Ramos (cell line): ENCODE data around the gene UBE3B.

Experiments used
- in situ Hi-C: fragments of 300-500 bp; cut with MboI; formaldehyde crosslinking; loops from one replicate; pipeline ENCODE4 v1.14.3; 2022; ENCODE audit warnings: low sequenced_read_pairs; ENCODE audit not compliant: unreplicated experiment

The UBE3B gene

DNA sequence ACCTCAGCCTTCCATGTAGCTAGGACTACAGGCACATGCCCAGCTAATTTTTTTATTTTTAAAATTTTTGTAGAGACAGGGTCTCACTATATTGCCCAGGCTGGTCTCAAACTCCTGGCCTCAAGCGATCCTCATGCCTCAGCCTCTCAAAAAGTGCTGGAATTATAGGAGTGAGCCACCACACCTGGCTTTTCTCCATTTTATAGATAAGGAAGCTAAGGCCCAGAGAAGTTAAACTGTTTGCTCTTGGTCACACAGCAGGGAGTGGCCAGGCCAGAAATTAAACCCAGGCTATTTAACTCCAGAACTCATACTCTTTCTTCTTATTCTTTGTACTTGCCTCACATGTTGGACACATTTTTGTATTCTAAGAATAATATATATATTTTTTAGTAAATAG is 16.5 kb downstream of the UBE3B start:
- in situ Hi-C loops: no loop called here

DNA sequence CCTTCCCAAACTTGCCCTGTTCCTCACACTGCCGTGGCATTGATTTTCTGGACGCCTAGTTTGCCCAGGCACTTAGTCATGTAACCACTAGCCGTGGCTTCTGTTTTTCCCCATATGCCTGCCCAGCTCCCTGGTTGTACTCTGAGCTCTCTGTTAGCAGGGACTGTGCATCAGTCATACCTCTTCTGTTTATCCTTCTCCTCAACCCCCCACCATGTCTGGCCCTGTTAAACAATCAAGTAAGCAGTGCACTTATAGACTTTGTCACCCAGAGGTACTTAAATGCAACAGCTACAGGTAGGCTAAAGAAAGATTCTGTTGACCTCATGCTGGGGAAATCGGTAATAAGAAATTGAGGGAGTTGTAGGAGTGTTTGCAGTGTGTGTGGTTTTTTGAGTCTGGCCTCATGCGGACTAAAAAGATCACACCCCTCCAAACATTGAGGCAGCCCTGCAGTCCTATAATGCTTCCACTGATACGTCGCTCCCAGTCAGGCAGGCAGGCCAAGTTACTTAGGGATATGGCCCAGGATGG is 17.0 kb downstream of the UBE3B start:
- in situ Hi-C loops: no loop called here

DNA sequence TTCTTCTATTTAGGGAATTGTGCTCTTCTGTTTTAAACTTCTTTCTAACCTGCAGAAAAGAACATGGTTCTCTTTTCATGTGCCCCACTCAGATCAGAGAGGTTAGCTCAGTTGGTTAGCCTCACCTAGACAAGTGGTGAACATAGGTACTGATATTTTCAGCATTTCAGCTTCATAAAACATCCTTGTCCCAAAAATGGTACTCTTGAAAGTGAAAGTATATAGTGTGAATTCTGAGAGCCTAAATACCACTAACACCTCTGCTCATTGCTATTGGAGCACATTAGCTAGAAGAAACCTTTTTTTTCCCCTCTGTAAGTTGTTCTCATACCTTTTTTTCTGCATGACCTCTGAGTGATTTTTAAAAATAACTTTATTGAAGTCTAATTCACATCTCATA is 17.6 kb downstream of the UBE3B start:
- in situ Hi-C loops: no loop called here

DNA sequence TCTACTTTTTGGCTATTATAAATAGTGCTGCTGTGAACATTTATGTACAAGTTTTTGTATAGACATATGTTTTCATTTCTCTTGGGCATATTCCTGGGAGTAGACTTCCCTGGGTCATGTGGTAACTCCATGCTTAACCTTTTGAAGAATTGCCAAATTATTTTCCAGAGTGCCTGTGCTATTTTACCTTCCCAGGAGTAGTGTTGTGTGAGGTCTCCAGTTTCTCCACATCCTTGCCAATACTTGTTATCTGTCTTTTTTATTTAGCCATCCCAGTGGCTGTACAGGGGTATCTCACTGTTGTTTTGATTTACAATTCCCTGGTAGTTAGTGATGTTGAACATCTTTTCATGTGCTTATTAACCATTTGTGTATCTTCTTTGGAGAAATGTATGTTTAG is 18.9 kb downstream of the UBE3B start:
- in situ Hi-C loops: no loop called here

DNA sequence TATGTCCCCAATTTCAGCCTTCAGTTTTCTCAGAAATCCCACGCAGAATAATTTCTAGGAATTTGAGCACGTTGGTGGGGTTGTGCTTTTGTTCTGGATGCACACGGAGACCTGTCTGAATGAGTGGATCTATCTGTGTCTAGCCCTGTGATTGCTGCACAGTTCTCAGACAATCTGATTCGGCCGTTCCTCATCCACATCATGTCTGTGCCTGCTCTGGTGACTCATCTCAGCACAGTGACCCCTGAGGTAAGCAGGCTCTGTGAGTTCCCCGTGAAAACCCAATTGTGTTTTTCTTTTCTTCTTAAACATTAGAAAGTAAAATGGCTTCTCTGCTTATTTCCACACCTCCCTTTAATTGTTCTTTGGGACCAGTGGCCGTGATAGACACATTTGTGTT is 20.2 kb downstream of the UBE3B start:
- in situ Hi-C loops: no loop called here

DNA sequence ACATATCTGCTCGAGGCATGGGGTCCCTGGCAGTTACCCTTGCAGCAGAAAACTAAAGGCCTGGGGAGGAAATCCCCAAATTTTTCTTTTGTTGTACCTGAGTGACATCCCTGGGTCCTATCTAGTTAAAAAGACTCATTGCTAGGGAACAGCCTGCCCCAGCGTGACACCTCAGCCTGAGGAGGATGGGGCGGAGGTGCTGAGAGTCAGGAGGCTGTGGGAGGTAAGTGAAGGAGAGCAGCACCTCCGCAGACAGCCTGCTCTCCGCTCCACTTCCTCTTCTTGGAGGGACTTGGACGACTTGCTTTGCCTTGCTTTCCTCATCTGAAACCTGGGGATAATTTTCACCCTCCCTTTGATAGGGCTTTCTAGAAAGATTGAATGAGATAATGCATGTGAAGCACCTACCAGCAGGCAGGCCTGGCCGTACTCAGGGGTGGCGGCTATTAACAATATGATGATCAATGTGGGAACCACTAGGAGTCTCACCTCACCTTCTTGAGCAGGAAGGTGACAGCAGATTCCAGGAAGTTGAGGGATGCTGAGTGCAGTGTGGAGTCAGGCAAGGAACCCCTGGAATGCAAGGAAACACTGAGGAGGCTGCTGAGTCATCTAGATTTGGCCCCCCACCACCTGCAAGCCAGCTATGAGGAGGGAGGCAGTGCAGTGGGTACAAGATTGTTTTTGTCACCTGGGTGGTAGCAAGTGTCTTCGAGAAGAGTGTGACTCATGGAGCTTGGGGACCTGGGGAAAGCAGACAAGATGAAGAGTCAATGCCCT is 23.2 kb downstream of the UBE3B start:
- in situ Hi-C loops: no loop called here

DNA sequence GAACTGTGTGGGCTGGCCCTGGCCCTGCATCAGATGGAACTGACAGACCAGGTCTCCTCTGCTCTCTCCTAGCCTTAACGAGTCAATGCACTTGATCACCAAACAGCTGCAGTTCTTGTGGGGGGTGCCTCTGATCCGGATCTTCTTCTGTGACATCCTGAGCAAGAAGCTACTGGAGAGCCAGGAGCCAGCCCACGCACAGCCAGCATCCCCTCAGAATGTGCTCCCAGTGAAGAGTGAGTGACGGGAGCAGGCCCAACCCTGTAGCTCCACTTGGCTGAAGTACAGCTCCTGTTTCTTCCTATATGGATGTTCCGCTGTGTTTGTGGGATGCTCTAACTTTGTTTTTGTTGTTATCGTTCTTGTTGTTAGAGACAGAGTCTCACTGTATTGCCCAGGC is 23.9 kb downstream of the UBE3B start:
- in situ Hi-C loops: no loop called here

DNA sequence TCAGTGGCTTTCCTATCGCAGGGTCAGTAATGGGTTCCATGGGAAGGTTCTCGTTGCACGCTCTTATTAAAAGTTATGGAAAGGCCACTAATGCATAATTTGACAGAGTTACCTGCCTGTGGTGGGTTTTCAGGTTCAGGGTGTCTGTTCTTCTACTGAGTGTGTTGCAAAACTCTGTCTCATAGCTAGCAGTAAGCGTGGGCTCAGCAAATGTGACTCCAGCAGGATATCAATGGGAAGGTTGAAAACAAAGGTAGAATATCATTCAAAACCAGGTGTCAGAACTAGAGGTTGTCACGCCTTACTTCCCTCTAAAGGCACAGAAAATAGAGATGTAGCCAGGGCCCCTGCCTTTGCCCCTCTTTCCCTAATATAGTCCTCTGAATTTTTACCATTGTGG is 24.9 kb downstream of the UBE3B start:
- in situ Hi-C loops: no loop called here

DNA sequence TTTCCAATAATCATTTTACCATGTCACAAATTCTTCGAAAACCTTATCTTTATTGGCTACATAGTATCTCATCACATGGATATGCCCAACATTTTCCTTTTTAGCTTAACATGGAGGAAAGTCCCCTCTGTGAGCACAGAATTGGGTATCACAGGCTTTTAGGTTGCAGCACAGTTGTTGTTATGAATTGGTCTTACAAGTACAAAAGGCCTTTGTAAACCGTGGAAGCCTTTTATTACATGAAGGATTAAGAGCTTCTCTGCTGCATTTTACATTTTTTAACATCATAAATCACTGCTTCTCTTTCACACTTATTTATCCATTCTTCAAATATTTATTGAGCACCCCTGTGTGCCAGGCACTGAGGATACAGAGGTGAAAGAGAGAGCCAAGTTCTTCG is 26.2 kb downstream of the UBE3B start:
- in situ Hi-C loops: no loop called here

DNA sequence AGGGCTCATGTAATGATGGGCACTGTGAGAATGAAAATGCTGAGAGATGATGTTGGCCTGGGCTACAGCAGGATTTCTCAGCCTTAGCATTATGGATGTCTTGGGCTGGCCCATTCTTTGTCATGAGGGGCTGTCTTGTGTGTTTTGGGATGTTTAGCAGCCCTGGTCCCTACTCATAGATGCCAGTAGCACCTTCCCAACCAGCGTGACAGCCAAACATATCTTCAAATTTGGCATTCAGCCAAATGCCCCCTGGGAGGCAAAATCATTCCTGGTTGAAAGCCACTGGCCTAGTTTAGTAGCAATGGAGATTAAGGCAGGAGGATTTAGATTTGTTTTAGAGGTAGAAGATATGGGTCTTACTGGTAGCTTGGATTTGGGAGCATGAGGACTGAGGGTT is 26.6 kb downstream of the UBE3B start:
- in situ Hi-C loops: no loop called here

DNA sequence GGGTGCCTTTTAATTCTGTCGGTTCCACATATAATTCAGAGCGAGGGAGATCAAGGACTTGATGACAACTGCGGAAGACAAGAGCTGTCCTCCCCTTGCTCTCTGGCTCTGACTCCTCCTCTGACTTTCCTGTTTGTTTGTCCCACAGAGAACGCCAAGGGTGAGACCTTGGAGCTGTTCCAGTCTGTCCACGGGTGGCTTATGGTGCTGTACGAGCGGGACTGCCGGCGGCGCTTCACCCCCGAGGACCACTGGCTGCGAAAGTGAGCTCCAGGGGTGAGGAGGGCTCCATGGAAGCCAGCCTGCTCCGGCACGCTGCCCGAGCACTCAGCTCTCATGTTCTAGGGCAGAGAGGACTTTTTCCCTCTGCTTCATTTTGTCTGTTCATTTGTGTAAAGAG is 32.8 kb downstream of the UBE3B start:
- in situ Hi-C loops: no loop called here

DNA sequence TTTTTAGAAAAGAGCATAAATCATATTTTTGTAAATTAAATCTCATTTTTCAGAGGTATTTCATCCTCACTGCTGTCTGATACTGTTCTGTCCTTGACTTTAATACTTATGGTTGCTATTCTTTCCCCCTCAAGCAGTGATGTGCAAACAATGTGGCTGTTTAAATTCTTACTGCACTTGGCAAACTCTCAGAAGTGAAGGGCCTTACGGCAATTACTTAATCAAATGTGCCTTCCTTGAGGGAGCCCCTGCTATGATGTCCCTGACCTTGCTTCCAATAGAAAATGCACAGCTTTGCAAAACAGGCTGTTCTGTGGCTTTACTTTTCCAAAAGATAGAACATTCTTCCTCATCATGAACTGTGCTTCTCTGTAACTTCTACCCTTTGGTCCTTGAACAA is 35.2 kb downstream of the UBE3B start:
- in situ Hi-C loops: no loop called here

DNA sequence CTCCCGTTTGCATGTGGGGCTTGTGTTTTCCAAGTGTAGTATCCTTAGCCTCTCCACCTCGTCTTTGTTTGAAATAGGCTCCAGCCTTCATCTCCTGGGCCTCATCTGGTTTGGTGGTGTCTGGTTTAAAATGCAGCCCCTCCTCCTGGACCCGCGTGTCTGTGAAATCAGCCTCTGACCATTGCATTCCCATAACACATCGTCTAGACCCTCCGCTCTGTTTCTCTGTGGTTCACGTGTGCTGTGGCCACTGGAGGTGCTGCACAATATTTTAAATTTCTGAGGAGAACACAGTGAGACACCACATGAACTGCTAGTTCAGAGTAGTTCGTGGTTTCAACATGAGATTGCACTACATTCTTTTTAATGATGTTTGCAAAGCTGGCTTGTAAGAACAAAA is 35.6 kb downstream of the UBE3B start:
- in situ Hi-C loops: no loop called here

DNA sequence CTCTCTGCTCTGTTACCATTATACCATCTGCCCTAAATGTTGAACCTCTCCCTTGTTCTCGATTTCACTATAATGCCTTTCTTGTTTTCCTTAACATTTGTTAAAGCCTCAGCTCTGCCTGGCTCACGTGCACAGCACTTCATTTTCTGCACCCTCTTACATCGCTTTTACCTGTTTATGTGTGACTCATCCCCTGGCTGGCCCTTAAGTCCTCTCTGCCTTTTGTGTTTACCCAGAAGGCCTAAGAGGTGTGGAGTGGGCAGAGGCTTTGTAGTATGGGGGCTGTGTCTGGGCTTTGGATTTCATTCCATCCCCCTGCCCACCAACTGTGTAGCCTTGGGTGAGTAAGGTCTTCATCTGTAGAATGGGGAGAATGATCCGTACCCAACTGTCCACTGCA is 36.5 kb downstream of the UBE3B start:
- in situ Hi-C loops: no loop called here

DNA sequence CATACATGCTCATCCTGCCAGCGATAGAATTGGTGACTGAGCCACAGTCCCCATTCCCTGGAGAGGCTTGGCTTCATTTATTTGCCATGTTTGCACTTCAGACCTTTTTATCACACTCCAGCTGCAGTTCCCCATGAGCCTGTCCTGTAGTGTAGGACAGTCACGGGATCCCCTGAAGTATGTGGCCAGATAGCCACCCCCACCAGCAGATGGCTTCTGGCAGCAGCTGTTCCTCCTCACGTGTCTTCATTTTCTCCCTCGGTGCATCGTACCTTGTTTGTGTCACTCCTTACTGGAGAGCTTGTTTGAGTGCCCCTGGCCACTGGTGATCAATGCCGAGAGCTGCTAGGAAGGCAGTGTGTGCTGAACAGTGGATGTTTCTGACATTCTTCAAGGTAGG is 40.2 kb downstream of the UBE3B start:
- in situ Hi-C loops: no loop called here

DNA sequence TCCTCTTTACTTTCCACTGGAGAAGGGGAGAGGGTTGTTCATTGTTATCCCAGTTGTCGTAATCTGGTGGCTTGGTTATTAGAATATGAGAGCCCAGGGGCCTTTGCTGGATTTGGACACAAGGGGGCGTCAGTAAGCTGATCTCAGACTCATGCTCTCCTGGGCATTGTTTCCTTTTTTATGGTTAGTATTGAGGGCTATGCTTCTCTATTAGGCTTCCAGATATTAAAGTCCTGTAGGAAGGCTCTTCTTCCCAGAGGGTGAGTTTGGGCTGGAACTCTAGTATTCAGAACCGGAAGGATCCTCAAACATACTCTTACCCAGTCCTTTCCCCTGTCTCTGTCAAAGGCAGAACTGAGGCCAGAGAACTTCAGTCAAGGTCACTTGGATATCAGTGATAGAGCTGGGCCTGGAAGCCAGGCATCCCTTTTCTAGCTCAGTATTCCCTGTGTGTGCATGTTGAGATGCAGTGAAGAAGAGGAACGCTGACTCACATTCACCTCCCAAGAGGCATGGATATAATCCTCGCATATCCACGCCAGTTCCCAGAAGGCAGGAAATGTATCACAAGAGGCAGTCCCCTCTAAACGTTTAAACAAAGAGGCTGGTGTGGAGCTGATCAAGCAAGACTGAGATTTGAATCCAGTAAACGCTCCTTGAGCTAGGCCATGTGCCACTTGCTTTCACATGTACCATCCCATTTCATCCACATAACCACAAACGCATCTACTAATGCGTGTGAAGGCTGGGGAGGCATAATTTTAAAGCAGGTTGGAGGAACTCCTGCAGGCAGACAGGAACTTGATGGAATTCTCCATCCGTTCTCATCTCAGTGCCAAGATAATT is 41.6 kb downstream of the UBE3B start:
- in situ Hi-C loops: no loop called here

DNA sequence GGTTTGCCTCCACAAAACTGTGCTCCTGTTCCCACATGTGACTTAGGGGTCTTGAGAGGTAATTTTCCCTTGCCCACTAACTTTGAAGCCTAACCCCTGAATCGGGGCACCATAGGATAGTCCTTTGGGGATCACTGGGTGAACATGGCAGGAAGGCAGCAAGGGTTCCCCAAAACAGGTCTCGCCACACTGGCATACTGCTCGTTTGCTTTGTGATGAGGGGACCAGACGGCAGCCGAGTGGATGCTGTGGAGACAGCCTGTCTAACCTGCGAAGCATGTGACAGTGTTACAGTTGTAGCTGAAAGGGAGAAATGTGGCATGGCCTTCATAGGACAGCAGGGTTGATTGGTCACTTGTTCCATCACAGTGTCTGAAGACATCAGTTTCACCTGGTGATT is 42.4 kb downstream of the UBE3B start:
- in situ Hi-C loops: loop anchor here (10.0 kb wide), 1 partner anchor 255 kb away; no protein-coding TSS in a partner anchor

DNA sequence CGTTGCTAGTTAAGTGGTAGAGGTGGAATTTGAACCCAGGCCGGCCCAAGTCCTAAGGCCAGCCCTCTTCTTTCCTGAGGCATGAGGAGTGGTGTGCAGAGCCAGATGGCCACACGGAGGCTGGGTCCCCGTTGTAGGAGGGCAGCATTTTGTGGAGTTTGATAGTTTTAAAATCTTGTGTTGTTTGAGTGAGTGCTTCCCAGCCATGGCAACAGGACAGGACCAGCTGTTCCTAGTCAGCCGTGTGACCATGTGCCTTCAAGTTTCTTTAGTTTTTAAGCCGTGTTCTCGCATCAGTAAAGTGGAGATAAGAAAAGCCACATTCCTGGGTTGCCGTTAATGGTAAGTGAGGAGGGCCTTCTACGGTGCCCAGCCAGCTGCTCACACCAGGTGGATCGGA is 44.4 kb downstream of the UBE3B start:
- in situ Hi-C loops: loop anchor here (10.0 kb wide), 1 partner anchor 253 kb away; no protein-coding TSS in a partner anchor

DNA sequence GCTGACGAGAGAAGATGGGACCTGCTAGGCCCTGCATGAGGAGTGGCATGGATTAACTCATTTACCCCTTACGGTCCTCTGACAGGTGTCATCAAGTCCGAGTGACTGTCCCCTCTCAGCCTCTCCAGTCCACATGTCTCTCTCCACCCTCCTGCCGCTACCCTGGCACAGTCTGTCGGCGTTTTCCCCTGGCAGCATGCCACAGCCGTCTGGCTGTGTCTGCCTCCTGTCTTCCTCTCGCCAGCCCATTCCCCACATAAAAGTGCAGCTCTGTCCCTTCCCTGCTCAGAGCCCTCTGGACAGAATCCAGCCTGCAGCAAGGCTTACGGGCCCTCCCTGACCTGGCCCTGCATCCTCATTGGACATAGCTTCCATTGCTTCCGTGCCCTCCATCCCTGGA is 45.6 kb downstream of the UBE3B start:
- in situ Hi-C loops: loop anchor here (10.0 kb wide), 1 partner anchor 252 kb away; no protein-coding TSS in a partner anchor

DNA sequence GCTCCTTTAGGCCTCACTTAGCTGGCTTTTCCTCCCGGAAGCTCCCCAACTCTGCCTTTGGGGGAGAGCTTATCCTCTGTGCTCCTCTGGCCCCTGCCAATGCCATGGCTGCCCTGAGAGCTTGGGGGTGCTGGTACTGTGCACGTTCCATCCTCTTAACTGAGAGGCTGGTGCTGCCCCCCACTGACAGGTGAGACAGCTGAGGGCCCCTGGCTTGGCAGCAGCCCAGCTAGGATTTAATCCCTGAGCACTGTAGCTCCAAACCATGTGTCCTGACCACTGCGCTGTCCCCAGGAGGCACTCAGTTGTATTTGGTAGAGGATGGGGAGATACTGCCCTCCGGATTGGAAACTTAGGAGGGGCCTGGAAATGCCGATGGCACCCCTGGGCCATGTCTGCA is 46.1 kb downstream of the UBE3B start:
- in situ Hi-C loops: loop anchor here (10.0 kb wide), 1 partner anchor 251 kb away; no protein-coding TSS in a partner anchor
